22Rv1 (cell line): ENCODE measurements around the gene IL17RA.

Experiments
- ZFX ChIP-seq: fragments of 450-650 bp; IDR thresholded peaks from 2 replicates; pipeline ENCODE4 v1.6.1; 2017; ENCODE audit warnings: antibody characterized with exemption, borderline replicate concordance
- TF ChIP-seq, protein P1 (sequence below): fragments of 450-650 bp; IDR thresholded peaks from 2 replicates; pipeline ENCODE4 v1.5.1; 2017; ENCODE audit warnings: mild to moderate bottlenecking

DNA sequence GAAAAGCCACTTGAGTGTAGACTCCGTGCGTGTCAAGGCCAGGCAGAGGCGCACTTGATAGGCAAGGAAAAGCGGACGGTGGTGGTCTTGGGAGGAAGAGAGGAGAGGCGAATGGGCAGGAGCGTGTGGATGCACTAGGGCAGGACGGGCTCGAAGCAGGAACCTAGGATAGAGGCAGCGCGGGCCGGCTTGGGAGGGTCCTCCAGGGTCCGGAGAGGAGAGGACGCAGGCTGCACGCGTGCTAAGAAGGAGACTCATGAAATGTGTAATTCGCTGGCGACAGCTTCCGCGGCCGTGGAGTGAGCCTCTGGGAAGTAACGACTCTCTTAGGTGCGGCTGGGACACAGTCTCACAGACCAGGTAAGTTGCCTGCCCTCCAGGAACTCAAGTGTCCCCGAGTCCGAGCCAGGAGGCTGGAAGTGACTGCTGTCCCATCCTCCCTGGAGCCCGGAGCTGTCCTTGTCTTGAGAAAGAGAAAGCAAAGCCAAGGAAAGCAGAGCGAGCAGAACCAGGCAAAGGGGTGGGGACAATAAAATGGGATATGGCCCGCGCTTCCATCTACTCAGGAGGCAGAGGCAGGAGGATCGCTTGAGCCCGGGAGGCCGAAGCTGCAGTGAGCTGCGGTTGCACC is 874 bp upstream of the IL17RA start:
- TF ChIP-seq, protein P1, sequence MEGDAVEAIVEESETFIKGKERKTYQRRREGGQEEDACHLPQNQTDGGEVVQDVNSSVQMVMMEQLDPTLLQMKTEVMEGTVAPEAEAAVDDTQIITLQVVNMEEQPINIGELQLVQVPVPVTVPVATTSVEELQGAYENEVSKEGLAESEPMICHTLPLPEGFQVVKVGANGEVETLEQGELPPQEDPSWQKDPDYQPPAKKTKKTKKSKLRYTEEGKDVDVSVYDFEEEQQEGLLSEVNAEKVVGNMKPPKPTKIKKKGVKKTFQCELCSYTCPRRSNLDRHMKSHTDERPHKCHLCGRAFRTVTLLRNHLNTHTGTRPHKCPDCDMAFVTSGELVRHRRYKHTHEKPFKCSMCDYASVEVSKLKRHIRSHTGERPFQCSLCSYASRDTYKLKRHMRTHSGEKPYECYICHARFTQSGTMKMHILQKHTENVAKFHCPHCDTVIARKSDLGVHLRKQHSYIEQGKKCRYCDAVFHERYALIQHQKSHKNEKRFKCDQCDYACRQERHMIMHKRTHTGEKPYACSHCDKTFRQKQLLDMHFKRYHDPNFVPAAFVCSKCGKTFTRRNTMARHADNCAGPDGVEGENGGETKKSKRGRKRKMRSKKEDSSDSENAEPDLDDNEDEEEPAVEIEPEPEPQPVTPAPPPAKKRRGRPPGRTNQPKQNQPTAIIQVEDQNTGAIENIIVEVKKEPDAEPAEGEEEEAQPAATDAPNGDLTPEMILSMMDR = no peak
- TF ChIP-seq ZFX = no peak
